Ectodermal cell (in vitro differentiated cells): Measurements from ENCODE around the gene P4HTM.

Experiments
- H3K27ac ChIP-seq: 2 replicates; pipeline ENCODE4 v1.7.0; 2013; ENCODE audit warnings: mild to moderate bottlenecking, low read depth, low read length; ENCODE audit not compliant: insufficient read depth, poor library complexity, severe bottlenecking
- H3K27me3 ChIP-seq: 2 replicates; pipeline ENCODE4 v1.7.0; 2013; ENCODE audit warnings: mild to moderate bottlenecking, low read length; ENCODE audit not compliant: insufficient read depth, control insufficient read depth, poor library complexity, severe bottlenecking
- H3K36me3 ChIP-seq: one replicate; pipeline ENCODE4 v1.7.0; 2013; ENCODE audit warnings: low read length; ENCODE audit not compliant: control insufficient read depth, insufficient read depth
- H3K4me1 ChIP-seq: one replicate; pipeline ENCODE4 v1.7.0; 2013; ENCODE audit warnings: low read length; ENCODE audit not compliant: control insufficient read depth, insufficient read depth
- H3K4me3 ChIP-seq: 2 replicates; pipeline ENCODE4 v1.7.0; 2013; ENCODE audit warnings: low read depth, low read length, control low read depth; ENCODE audit not compliant: insufficient read depth
- H3K9me3 ChIP-seq: 2 replicates; pipeline ENCODE4 v1.7.0; 2013; ENCODE audit warnings: mild to moderate bottlenecking, low read length, moderate library complexity; ENCODE audit not compliant: control insufficient read depth
- WGBS, 2 experiments: methylation state at CpG; one replicate each; pipeline ENCODE4 v1.1.7; 2013; ENCODE audit warnings: missing lambda C conversion rate in 2 of 2; 5-methylcytosine and 5-hydroxymethylcytosine counted together

P4HTM gene

GRCh38 chr3:48982686-48983085, 7.4 kb upstream of the P4HTM start:
- no peaks in the 10 kb centered on the region for H3K4me1 ChIP-seq
- H3K27ac ChIP-seq, result no peak overlapping the region
- WGBS, 2 experiments, result 94 to 95% methylated on average over 5 of the region's 5 CpGs
- peaks cover 33% of the 10 kb centered on the region for H3K36me3 ChIP-seq
- no peaks in the 10 kb centered on the region for H3K9me3 ChIP-seq
- no peaks in the 10 kb centered on the region for H3K27me3 ChIP-seq
- no peak overlapping the region for H3K4me3 ChIP-seq

- H3K27me3 ChIP-seq, result no peaks in the 10 kb centered on the region
- no peaks in the 10 kb centered on the region for H3K9me3 ChIP-seq
- no peak overlapping the region for H3K4me3 ChIP-seq
- 95 to 98% methylated on average over 4 of the region's 4 CpGs for WGBS, 2 experiments
- H3K36me3 ChIP-seq, result peaks cover 33% of the 10 kb centered on the region
- H3K27ac ChIP-seq, result no peak overlapping the region
- H3K4me1 ChIP-seq, result no peaks in the 10 kb centered on the region
These were observed 6.9 kb upstream of the P4HTM start for GRCh38 chr3:48983096-48983495.

- Histone ChIP-seq H3K4me1 (peaks cover 8% of the 10 kb centered on the region), H3K4me3 (no peak overlapping the region), H3K9me3 (no peaks in the 10 kb centered on the region), H3K36me3 (peaks cover 33% of the 10 kb centered on the region), H3K27me3 (no peaks in the 10 kb centered on the region), H3K27ac (no peak overlapping the region)
These were observed 5.4 kb upstream of the P4HTM start for GRCh38 chr3:48984663-48985062.

GRCh38 chr3:48985831-48986376, 4.1 kb upstream of the P4HTM start:
- Histone ChIP-seq H3K9me3 (no peaks in the 10 kb centered on the region), H3K36me3 (peaks cover 24% of the 10 kb centered on the region), H3K4me1 (peaks cover 9% of the 10 kb centered on the region), H3K27me3 (no peaks in the 10 kb centered on the region), H3K4me3 (no peak overlapping the region), H3K27ac (no peak overlapping the region)
- WGBS, 2 experiments, result 97% methylated on average over 7 of the region's 7 CpGs

- H3K27me3 ChIP-seq, result no peaks in the 10 kb centered on the region
- H3K27ac ChIP-seq, result peak overlapping the region; percentile 89
- no peaks in the 10 kb centered on the region for H3K9me3 ChIP-seq
- peak overlapping the region; percentile 87 for H3K4me3 ChIP-seq
- H3K4me1 ChIP-seq, result peaks cover 18% of the 10 kb centered on the region
- H3K36me3 ChIP-seq, result peaks cover 8% of the 10 kb centered on the region
- WGBS, 2 experiments, result 6 to 7% methylated on average over 21 of the region's 21 CpGs
These were observed 780 bp upstream of the P4HTM start for GRCh38 chr3:48989126-48989795.

GRCh38 chr3:48990636-48991469, 812 bp downstream of the P4HTM start:
- Histone ChIP-seq H3K4me3 (peak overlapping the region; percentile 87), H3K9me3 (no peaks in the 10 kb centered on the region), H3K4me1 (peaks cover 18% of the 10 kb centered on the region), H3K27ac (peak overlapping the region; percentile 89), H3K36me3 (peaks cover 1% of the 10 kb centered on the region), H3K27me3 (no peaks in the 10 kb centered on the region)
- WGBS, 2 experiments, result 8% methylated on average over 40 of the region's 40 CpGs

GRCh38 chr3:48991851-48992545, 2.0 kb downstream of the P4HTM start:
- Histone ChIP-seq H3K36me3 (no peaks in the 10 kb centered on the region), H3K27ac (no peak overlapping the region), H3K4me1 (peaks cover 18% of the 10 kb centered on the region), H3K4me3 (no peak overlapping the region), H3K27me3 (no peaks in the 10 kb centered on the region), H3K9me3 (no peaks in the 10 kb centered on the region)
- 93 to 98% methylated on average over 4 to 5 of the region's 5 CpGs for WGBS, 2 experiments

GRCh38 chr3:48993834-48994233, 3.8 kb downstream of the P4HTM start:
- Histone ChIP-seq H3K36me3 (no peaks in the 10 kb centered on the region), H3K27me3 (no peaks in the 10 kb centered on the region), H3K4me3 (no peak overlapping the region), H3K4me1 (peaks cover 32% of the 10 kb centered on the region), H3K27ac (no peak overlapping the region), H3K9me3 (no peaks in the 10 kb centered on the region)

- Histone ChIP-seq H3K27me3 (no peaks in the 10 kb centered on the region), H3K4me3 (no peak overlapping the region), H3K27ac (no peak overlapping the region), H3K9me3 (no peaks in the 10 kb centered on the region), H3K36me3 (no peaks in the 10 kb centered on the region), H3K4me1 (peaks cover 27% of the 10 kb centered on the region)
- 94 to 95% methylated on average over 8 of the region's 8 CpGs for WGBS, 2 experiments
These were observed 6.6 kb downstream of the P4HTM start for GRCh38 chr3:48996640-48997039.

GRCh38 chr3:48997102-48997635, 7.1 kb downstream of the P4HTM start:
- Histone ChIP-seq H3K9me3 (no peaks in the 10 kb centered on the region), H3K27ac (no peak overlapping the region), H3K4me1 (peaks cover 26% of the 10 kb centered on the region), H3K27me3 (no peaks in the 10 kb centered on the region), H3K4me3 (no peak overlapping the region), H3K36me3 (no peaks in the 10 kb centered on the region)
- 93 to 97% methylated on average over 8 of the region's 8 CpGs for WGBS, 2 experiments
